GM18909 (cell line): ENCODE data around the gene ZSWIM7.

Source experiments
- ATAC-seq: cut with Tn5 transposase; IDR thresholded peaks from one replicate; pipeline ENCODE4 v1.9.1; 2021; ENCODE audit warnings: mild to moderate bottlenecking; ENCODE audit not compliant: unreplicated experiment, poor library complexity

The ZSWIM7 gene, protein sequence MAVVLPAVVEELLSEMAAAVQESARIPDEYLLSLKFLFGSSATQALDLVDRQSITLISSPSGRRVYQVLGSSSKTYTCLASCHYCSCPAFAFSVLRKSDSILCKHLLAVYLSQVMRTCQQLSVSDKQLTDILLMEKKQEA

DNA sequence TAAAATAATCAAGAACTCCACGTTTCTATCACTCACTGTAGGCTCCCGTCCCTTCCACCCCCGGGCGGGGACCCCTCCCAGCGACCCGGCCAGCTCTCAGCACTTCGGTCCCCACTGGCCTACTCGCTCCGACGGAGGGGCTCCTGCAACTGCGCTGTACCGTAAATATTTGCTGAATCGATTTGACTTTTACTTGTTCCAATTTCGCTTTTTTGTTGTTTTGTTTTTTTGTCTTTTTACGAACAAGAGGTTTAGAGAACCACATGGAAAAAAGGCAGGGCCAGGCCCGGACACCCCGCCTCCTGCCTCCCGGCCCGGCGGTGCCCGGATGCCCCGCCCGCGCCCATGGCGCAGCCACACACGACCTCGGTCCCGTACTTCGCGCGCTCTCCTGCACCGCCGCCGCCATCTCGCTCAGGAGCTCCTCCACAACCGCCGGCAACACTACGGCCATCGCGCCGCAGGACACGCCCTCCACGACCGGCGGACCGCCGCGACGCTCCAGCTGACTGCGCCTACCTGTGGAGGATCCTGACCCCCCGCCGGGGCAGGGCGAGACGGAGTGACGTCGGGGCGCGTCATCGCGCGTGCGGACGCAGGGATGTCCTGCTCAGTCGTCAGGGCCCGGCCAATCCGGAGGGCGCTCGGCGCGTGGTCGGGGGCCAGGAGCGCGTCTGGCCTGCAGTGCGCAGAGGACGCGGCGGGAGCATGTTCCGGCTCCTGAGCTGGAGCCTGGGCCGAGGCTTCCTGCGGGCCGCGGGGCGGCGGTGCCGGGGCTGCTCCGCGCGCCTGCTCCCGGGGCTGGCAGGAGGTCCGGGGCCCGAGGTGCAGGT lies at the start of gene ZSWIM7, which contains the start of gene TTC19:
Gene ZSWIM7, minus strand, starts transcription at position 564 of the 833 bp plus-strand sequence. Its CDS starts 110 bp downstream, at position 454.
Gene TTC19, plus strand, starts transcription at position 684 of the 833 bp plus-strand sequence. Its CDS starts 25 bp downstream, at position 709.
- peak; percentile 95 for ATAC-seq

DNA sequence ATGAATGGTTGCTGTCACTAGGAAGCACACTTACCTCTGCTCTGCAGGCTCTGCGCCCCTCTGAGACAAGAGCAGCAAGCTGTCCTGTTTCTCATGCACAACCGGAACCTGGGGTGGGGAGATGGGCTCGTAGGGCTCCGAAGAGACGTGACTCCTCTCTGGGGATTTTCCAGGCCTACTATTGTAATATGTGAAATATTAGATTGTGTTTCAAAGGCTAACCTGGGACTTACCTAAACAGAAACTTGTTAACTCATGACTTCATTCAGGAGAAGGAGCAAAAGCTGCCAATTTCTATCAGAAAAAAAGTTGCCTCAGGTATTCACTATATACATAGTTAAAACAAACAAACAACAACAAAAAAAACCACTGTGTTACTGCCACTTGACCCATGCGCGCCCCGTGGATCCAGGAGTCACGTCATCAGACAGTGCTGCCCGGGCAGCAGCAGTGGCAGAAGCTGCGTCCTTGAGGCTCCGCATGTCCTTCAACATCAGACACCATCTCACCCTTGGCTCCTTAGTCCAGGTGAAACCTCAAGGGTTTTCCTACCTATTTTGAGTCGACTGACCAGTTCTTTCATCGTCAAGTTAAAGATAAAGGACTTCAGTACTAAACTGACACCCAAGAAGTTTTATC lies 49.4 kb upstream of the ZSWIM7 start:
- no peak for ATAC-seq

DNA sequence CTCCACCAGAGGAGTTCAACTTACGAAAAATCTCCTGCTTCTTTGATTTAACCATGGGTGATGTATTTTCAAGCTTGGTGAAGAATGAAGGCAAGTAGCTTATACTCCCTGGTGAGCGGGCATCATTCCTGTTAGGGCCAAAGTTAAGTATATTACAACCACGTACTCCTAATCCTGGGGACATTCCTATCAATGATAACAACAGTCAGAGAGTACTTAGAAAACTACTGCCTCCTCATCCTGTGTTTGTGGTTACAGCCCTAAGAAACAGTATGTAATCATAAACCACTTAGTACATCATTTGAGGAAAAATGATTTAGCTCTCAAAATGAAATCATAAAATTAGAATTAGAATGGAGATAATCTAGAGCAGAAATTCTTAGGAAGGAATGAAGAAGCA lies 47.5 kb upstream of the ZSWIM7 start:
- ATAC-seq: no peak

DNA sequence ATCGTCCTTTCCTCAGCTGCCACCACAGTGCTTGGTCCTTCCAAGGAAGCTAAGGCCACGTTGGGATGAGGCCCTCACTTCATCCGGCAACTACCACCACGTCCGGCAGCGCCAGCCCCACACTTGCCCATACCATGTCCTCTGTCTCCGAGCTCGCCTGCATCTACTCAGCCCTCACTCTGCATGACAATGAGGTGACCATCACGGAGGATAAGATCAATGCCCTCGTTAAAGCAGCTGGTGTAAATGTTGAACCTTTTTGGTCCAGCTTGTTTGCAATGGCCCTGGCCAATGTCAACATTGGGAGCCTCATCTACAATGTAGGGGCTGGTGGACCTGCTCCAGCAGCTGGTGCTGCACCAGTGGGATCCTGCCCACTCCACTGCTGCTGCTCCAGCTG lies 45.0 kb upstream of the ZSWIM7 start:
- no peak for ATAC-seq

DNA sequence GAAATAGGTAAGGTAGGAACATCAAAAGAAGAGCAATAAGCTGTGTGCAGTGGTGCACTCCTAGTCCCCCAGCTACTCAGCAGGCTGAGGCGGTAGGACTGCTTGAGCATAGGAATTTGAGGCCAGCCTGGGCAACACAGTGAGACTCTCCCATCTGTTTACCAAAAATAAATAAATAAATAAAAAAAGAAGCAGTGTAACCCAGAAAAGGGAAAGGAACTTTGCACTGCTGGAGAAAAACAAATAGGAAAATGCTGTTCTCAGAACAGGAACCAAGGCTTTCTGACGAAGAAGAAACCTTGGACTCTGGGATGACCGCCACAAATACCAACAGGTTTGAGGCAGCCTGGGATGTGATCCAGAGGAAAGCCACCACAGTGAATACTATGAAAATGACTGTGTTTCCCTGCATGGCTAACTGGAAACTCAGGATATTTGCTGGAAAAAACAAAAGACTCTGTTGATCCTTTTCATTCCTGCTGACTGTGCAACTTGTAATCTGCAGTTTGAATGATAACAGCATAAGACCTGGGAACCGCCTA lies 41.3 kb upstream of the ZSWIM7 start:
- ATAC-seq: no peak

DNA sequence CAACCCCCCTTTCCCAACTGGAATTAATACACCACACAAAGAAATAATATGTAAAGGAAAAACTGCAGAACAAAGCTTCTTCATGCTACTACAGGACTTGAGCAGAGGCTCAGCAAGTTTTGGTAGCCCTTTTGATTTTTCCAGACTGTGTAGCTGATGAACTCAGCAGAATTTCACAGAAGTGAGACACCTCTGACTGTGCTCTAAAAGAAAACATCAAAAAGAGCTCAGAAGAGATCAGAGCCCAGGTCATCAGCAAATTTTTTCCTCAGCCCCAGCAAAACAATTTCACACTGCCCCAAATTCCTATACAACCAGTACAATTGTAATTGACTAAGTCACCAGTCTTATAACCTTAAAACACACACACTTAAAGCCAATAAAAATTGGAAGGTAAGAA lies 38.1 kb upstream of the ZSWIM7 start:
- ATAC-seq: no peak

DNA sequence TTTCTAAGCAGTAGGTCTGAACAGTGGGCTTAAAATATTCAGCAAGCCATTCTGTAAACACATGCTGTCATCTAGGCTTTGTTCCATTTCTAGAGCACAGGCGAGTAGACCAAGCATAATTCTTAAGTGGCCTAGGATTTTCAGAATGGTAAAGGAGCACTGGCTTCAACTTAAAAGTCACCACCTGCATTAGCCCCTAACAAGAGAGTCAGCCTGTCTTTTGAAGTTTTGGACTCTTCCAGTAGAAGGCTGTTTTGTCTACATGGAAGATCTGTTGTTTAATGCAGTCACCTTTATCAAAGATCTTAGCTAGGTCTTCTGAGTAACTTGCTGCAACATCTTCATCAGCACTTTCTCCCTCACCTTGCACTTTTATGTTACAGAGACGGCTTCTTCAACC lies 36.8 kb upstream of the ZSWIM7 start:
- no peak for ATAC-seq

DNA sequence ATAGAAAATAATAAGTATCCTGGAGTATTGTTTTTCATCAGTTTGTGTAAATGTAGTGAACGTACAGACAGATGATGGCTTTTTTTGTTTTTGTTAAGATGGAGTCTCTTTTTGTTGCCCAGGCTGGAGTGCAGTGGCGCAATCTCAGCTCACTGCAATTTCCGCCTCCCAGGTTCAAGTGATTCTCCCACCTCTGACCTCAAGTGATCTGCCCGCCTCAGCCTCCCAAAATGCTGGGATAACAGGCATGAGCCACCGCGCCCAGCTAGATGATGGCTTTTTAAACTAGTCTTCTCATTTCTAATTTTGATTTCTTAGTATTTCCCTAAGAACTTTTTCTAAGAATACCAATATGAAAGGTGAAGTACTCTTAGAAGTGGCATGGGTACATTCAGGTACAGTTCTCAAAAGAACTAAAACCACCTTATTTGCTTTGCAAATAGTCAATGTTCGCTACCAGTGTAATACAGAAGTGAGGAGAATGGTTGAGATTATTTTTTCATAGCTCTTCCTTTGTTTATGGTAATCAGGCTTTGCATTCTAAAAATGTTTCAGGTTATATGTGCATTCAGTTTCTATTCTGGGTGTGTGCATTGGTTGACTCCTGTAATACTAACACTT lies 34.3 kb upstream of the ZSWIM7 start:
- ATAC-seq: no peak

DNA sequence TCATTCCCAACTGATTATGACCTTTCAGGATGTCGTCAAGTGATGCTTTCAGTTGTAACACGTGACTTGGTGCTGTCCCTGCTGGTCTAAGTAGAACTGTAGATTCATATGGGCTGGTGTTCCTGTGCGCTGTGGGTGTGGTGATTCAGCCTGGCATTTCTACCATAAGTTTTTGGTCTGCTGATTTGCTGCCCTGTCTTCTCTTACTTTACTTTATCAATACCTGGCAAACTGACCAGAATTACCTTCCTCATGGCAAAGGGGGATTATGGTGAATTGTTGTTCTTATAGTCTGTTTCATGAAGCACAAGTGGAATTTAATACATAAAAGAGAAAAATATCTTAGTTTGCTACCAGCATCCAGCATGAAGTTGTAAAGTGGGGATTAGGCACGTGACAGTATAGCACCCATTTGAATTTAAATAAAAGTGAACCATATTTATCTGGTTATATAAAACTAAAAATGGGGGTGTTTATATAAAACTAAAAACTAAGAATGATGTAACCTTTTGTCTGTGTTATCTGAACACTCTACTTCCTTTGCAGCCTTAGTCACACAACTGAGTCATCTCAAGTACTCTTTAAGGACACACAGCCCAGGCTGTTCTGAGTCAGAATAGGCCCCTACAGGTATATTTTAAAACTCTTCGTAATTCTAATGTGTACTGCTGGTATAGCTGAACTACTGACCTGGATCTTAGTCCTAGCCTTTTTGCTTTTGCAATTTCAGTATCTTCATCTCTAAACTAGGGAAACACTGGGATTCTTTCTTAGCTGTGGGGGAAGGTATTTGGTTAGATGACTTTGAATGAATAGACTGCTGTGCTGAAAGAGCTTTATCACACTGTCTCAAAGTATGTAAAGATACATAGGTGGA lies 28.4 kb upstream of the ZSWIM7 start:
- ATAC-seq: peak; percentile 71

DNA sequence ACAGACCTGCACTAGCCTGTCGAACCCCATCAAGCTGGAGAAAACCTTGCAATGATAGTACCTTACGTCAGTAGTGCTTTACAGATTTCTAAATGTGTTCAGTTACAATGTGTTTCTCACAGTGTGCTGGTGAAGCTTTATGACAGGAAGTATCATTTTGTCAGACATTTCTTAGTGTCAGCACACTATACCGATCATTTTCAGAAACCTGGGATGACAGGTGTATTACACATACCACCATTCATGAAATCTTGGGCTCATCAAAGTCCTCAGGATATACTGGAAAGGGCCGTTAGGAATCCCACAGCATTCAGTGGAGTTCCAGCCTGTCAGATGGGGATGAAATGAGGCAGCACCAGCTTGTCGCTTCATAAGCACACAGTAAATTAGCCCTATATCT lies 27.4 kb upstream of the ZSWIM7 start:
- ATAC-seq: no peak

DNA sequence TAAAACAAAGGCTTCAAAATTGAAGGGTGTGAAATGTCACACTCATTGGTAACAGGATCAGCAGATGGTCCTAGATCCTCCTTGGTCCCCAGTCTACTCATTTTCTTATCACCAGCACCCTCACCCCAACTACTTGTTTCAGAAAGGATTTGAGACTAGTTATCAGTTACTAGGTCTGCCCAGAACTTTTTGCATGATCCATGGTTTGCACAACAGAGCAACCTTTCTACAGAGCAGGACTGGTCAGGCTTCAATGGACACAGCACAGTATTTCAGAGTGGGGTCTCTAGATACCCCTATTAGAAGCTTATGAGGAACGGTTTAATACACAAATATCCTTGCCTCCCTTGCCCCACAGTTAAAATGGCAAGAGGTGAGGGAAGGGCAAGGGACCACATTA lies 25.7 kb upstream of the ZSWIM7 start:
- ATAC-seq: no peak

DNA sequence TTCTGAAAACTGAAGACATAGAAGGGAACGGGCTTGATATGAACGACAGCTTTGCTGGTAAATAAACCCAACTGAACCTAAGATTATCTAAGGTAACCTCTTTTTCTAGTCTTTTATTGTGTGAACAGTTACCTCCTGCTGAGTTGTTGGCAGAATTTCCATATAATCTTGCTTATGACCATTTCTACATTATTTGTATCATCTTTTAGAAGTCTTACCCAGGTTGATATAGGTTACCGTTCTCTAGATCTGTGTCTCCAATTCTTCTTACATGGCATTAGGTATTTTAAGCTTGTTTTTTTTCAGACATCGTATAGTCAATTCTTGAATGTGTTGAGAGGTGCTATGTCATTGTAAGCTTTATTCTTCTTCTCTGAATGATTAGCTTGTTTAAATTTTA lies 24.4 kb upstream of the ZSWIM7 start:
- no peak for ATAC-seq

DNA sequence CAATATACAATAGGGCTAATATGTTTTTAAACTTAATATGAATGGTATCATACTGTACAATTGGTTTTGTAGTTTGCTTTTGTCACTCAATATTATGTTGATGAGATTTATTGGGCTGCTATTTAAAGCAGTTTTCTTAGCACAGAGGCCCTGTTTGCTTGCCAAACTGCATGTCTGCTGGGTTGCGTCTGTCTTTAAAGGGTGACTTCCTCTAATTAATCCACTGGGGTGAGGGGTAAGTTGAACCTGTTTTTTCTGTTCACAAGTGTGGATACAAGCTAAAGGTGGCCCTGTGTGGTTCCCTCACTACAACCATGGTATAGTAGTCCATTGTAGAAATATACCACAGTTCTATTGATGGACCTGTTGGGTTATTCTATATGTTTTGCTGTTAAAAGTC lies 19.8 kb upstream of the ZSWIM7 start:
- ATAC-seq: no peak

DNA sequence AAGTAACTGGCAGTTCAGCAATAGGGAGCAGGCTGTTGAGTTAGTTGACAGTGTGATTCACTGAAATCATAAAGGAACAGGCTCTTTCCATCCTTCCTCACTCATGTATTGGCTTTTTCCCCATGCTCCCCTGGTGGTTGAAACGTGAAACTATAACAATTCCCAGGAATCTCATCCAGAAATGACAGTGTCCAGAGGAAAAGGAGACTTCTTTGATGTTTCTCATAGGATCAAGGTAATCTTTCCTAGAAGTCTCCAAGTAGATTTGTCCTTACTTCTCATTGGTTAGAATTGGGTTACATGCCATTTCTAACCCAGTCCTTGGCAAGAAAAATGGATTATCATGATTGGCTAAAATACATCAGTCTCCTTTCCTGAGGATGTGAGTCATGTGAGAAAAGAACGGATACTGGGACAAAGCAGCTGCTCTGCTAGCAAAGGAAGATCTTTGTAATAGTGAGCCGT lies 14.5 kb upstream of the ZSWIM7 start:
- ATAC-seq: no peak

DNA sequence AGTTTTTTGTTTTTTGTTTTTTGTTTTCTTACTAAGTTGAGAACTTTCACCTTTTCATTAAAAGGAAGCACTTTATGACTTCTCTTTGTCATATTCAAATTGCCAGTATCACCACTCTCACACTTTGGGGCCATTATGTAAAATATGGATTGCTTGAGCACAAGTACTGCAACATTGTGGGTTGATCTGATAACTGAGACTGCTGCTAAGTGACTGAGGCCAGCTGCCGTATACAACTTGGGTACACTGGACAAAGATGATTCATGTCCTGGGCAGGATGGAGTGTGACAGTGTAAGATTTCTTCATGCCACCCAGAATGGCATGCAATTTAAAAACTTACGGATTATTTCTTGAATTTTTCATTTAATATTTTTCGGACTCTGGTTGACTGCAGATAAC lies 7.9 kb upstream of the ZSWIM7 start:
- no peak for ATAC-seq

DNA sequence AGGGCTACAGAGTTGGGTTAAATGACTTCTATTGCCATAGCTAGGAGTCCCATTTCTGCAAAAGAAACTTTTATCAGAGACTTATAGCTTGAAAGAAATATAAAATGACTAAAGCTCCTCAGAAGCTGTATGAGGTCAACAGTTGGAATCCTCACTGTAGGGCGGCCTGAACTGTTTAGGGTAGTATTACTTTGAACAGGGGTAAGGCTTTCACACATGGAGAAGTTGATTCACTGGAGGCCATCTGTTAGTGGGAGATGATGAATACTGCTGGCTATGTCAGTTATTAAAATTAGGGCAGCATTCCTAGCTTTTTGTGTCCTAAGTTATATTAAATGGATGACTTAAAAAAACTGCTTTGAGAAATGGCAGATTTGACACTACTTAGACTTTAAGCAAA lies 6.1 kb upstream of the ZSWIM7 start:
- no peak for ATAC-seq

DNA sequence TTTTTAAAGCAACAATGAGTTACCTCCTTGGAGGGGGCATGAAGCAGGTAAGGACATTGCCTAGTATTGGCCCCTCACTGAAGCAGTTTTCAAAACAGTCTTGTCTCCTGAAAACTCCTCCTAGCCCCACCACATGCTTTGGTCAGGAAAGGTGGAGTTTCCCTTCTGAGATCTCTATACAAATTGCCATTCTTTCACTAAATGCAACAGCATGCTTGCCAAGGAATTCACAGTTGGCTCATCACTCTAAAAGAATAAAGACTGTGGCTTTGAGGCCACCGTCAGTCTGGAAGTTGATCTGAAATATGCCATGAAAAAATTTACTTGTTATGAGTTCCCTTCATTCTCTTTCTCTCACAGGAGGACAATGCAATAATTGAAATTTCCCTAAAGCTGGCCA lies 4.3 kb upstream of the ZSWIM7 start:
- no peak for ATAC-seq

DNA sequence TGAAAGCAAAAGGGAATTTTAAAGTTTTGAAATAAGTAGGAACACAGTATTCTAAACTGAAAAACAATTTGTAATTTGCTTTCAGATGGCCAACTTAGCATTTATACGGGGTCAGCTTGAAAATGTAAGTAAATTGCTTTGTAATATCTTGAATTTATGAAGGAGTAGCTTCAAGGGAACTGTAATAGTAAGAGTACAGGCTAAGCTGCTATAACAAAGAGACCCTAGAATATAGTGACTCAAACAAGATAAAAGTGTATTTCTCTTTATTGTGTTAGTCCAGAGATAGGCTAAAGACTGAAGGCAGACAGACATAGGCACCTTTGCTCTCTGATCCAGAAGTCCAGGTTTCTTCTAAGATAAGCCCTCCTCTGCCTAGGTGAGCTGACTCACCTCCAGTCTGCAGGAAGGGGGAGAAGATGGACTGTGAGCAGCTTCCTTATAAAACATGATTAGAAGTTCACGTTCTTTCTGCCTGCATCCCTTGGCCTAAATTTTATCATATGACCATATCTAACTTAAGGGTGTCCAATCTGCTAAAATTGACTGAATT lies 3.3 kb upstream of the ZSWIM7 start:
- no peak for ATAC-seq

DNA sequence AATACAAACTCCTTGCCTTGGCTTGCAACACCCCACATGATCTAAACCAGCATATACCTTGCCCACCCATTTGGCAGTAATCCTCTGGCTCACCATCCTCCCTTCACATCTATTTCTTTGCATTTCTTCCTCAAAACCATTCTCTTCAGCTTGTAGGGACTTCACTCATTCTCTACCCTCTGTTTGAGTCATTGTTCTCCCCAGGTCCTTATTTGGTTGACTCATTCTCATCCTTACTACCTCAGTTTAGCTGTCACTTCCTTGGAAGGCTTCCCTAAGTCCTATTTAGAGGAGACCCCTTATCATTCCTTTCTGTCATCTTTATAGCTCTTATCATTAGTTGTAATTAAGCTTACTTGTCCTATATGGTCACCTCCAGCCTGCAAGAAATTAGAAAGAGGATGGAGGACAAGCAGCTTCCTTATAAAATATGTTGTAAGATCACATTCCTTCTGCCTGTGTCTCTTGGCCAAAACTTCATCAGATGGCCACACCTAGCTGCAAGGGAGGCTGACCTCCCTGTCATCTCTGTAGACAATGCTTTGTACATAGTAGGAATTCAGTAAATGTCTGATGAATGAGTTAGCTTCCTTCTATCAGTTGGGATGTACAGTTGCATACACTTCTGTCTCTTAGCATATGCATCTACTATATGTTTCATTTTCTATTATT lies 1.9 kb upstream of the ZSWIM7 start:
- no peak for ATAC-seq
